ENCODE results near the gene INVS.
"Not testable (repeated sequence)": the region's sequence is repeated elsewhere in the genome, so short reads cannot be mapped to it uniquely, and the experiment has no call there.

GRCh38 chr9:100140303-100140702 is 41.3 kb downstream of the INVS start:
- not testable (repeated sequence) for TF ChIP-seq POLR2A (IDR thresholded peaks at IDR 0.05); CTCF (IDR thresholded peaks at IDR 0.05); POLR2AphosphoS5 (IDR thresholded peaks at IDR 0.05; ENCODE audit: insufficient read depth in 1 of 2, low read depth in 1 of 2)
